Left cardiac atrium (tissue), 4 donors: ENCODE results near the gene S100A6. TPM values are rescaled to one million over a fixed set of nuclear protein-coding genes. Genes with fewer than 3 reads are reported as not detected.

Source experiments
- ATAC-seq, 2 donors: fragments of 200-7000 bp; cut with Tn5 transposase; one replicate each; pipeline ENCODE4 v1.9.1; 2020; ENCODE audit warnings: mild to moderate bottlenecking in 2 of 2, moderate library complexity in 2 of 2
- DNase-seq: peaks from one replicate; pipeline ENCODE4 v3.0.0-alpha.2; 2020
- intact Hi-C, 2 donors: fragments of 100-400 bp; cut with DNase I; formaldehyde crosslinking; loops; one replicate each; pipeline versions ENCODE4 v1.14.1 to v1.15.1; 2022 to 2023
- total RNA-seq, 2 donors: library from RNA; stranded (reverse); fragmentation: NEBNext Ultra II Directional; extraction: Animal tissue kit (Norgen Biotek cat#: 25700); gene quantifications; one replicate each; pipeline ENCODE4 v1.2.1, GENCODE V29; 2021
- donor health status: DM: no; HTN: yes; CAD: no.
- donor health status: DM: no; HTN: yes; CAD: no; lungs with severe emphysema.
- donor health status: DM: yes; HTN: yes; CAD: no.
- donor health status: Dilated cardiomyopathy.

Gene S100A6
- total RNA-seq, 2 donors from 2014 or later = 449 to 518 TPM

GRCh38 chr1:153519242-153519641 is 16.5 kb downstream of the S100A6 start:
- intact Hi-C loops = loop anchor here in 1 of 2 donors (10.0 kb wide), 1 partner anchor 256 kb away; the partner anchor contains the start of gene SLC27A3
- no peak for DNase-seq
- no peak for ATAC-seq

GRCh38 chr1:153515504-153516394 is 20.0 kb downstream of the S100A6 start:
- DNase-seq = peak; percentile 42
- ATAC-seq = peak in 1 of 2 donors; percentile 68
- intact Hi-C loops = loop anchor here in 1 of 2 donors (10.0 kb wide), 1 partner anchor 259 kb away; the partner anchor contains the start of gene SLC27A3

- intact Hi-C loops = loop anchor here in 1 of 2 donors (10.0 kb wide), 1 partner anchor 261 kb away; the partner anchor contains the start of gene SLC27A3
- no peak for ATAC-seq
- DNase-seq = no peak
These were observed 22.1 kb downstream of the S100A6 start for GRCh38 chr1:153513666-153514065.

GRCh38 chr1:153513023-153513422 is 22.8 kb downstream of the S100A6 start:
- intact Hi-C loops = loop anchor here in 1 of 2 donors (10.0 kb wide), 1 partner anchor 262 kb away; the partner anchor contains the start of gene SLC27A3
- DNase-seq (no peak), ATAC-seq (no peak)

GRCh38 chr1:153510984-153511410 is 24.8 kb downstream of the S100A6 start:
- DNase-seq = peak; percentile 88
- peak; percentile 60 to 75 for ATAC-seq
- intact Hi-C loops = loop anchor here (1.0 to 10.0 kb wide), 3 partner anchors 57 to 264 kb away; partner anchors contain the start of gene SLC27A3 (in 1 of the 2)

- intact Hi-C loops = loop anchor here (2.0 to 10.0 kb wide), 3 partner anchors 59 to 392 kb away; partner anchors contain the start of gene SLC27A3 (in 1 of the 2)
- DNase-seq (peak; percentile 49), ATAC-seq (no peak)
These were observed 25.9 kb downstream of the S100A6 start for GRCh38 chr1:153509729-153510354.

- ATAC-seq (no peak), DNase-seq (no peak)
- intact Hi-C loops = loop anchor here in 1 of 2 donors (5.0 kb wide), 1 partner anchor 393 kb away; no protein-coding TSS in a partner anchor
These were observed 26.8 kb downstream of the S100A6 start for GRCh38 chr1:153509036-153509435.

- intact Hi-C loops = loop anchor here in 1 of 2 donors (5.0 kb wide), 1 partner anchor 394 kb away; no protein-coding TSS in a partner anchor
- DNase-seq (no peak), ATAC-seq (no peak)
These were observed 27.7 kb downstream of the S100A6 start for GRCh38 chr1:153507926-153508583.

GRCh38 chr1:153506831-153507413 is 28.9 kb downstream of the S100A6 start:
- intact Hi-C loops = loop anchor here in 1 of 2 donors (5.0 kb wide), 1 partner anchor 395 kb away; no protein-coding TSS in a partner anchor
- ATAC-seq = peak; percentile 87
- peak; percentile 86 for DNase-seq

- ATAC-seq (peak in 1 of 2 donors; percentile 7), DNase-seq (peak; percentile 41)
- intact Hi-C loops = loop anchor here in 1 of 2 donors (5.0 kb wide), 1 partner anchor 396 kb away; no protein-coding TSS in a partner anchor
These were observed 29.4 kb downstream of the S100A6 start for GRCh38 chr1:153506386-153506785.

- DNase-seq (no peak), ATAC-seq (no peak)
- intact Hi-C loops = loop anchor here in 1 of 2 donors (5.0 kb wide), 1 partner anchor 397 kb away; no protein-coding TSS in a partner anchor
These were observed 30.2 kb downstream of the S100A6 start for GRCh38 chr1:153505576-153505975.

- DNase-seq = no peak
- intact Hi-C loops = no loop called here
These were observed 32.0 kb downstream of the S100A6 start for GRCh38 chr1:153503766-153504165.

GRCh38 chr1:153498746-153499145 is 37.0 kb downstream of the S100A6 start:
- DNase-seq = no peak
- intact Hi-C loops = no loop called here
- ATAC-seq = no peak

More at GRCh38 chr1:153503766-153504165, 32.0 kb downstream of the S100A6 start:
- ATAC-seq = no peak

- ATAC-seq (no peak), DNase-seq (no peak)
- intact Hi-C loops = no loop called here
These were observed 40.3 kb downstream of the S100A6 start for GRCh38 chr1:153495536-153495935.

- ATAC-seq (peak; percentile 53 to 79), DNase-seq (peak; percentile 77)
- intact Hi-C loops = loop anchor here (1.0 to 5.0 kb wide), 2 partner anchors 143 kb away; no protein-coding TSS in a partner anchor
These were observed 40.7 kb downstream of the S100A6 start for GRCh38 chr1:153494976-153495535.

GRCh38 chr1:153493343-153493960 is 42.3 kb downstream of the S100A6 start:
- no peak for DNase-seq
- intact Hi-C loops = loop anchor here in 1 of 2 donors (5.0 kb wide), 1 partner anchor 141 kb away; no protein-coding TSS in a partner anchor
- no peak for ATAC-seq
